Measurements from ENCODE around the gene MAP6D1.

The MAP6D1 gene

DNA sequence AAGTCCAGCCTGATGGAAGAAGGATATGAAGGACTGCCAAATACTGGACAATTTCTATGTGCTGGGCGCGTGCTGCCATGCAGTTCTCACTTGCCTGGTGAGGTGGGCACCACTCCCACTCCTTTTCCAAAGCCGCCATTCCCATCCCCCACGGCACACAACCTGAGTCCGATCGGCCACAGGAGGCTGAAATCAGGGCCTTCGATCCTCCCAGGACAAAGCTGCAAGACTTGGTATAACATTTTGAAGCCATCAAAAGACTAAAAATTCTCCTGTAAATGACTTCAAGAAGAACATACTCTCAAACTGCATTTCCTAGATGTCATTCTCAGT lies 3.1 kb upstream of the MAP6D1 start:
- TF ChIP-seq Cebpa-rat (IDR thresholded peaks at IDR 0.05): no peak
- Histone ChIP-seq H3K4me2 (no peak overlapping the region), H3K4me3 (no peak overlapping the region), H4K20me1 (peaks cover 20 to 78% (median 46%) of the 10 kb centered on the region in 11 experiments; a peak in 20 of 22 replicates), H3K36me3 (peaks cover 45 to 61% (median 56%) of the 10 kb centered on the region in 11 experiments), H3K4me1 (peaks cover 12 to 33% (median 22%) of the 10 kb centered on the region in 10 experiments), H3K27ac (no peak overlapping the region), H3K9ac (no peak overlapping the region), H3K9me3 (replicated peaks in 1 of 11) (no peaks in the 10 kb centered on the region), H3K27me3 (peaks cover 0 to 18% (median 8%) of the 10 kb centered on the region in 11 experiments; a peak in 11 of 22 replicates)

GRCh38 chr3:183827809-183828537 lies 2.6 kb upstream of the MAP6D1 start:
- Histone ChIP-seq H3K9me3 (replicated peaks in 1 of 11) (no peaks in the 10 kb centered on the region), H3K4me2 (no peak overlapping the region), H3K4me3 (no peak overlapping the region), H3K27me3 (peaks cover 0 to 23% (median 10%) of the 10 kb centered on the region in 11 experiments; a peak in 11 of 22 replicates), H3K27ac (no peak overlapping the region), H3K4me1 (peaks cover 16 to 38% (median 27%) of the 10 kb centered on the region in 10 experiments), H3K36me3 (peaks cover 40 to 56% (median 50%) of the 10 kb centered on the region in 11 experiments), H4K20me1 (peaks cover 20 to 73% (median 46%) of the 10 kb centered on the region in 11 experiments; a peak in 20 of 22 replicates), H3K9ac (no peak overlapping the region)
- TF ChIP-seq Cebpa-rat (IDR thresholded peaks at IDR 0.05): no peak

GRCh38 chr3:183826448-183827250 lies 1.3 kb upstream of the MAP6D1 start:
- Histone ChIP-seq H4K20me1 (peaks cover 20 to 76% (median 49%) of the 10 kb centered on the region in 11 experiments; a peak in 20 of 22 replicates), H3K27me3 (peaks cover 0 to 29% (median 10%) of the 10 kb centered on the region in 11 experiments; a peak in 11 of 22 replicates), H3K36me3 (peaks cover 33 to 44% (median 40%) of the 10 kb centered on the region in 11 experiments), H3K4me1 (peaks cover 16 to 41% (median 28%) of the 10 kb centered on the region in 10 experiments), H3K9ac (no peak overlapping the region), H3K9me3 (replicated peaks in 1 of 11) (no peaks in the 10 kb centered on the region), H3K4me2 (peak overlapping the region in 1 of 11 experiments; percentile 100; a peak in 2 of 22 replicates), H3K4me3 (no peak overlapping the region), H3K27ac (no peak overlapping the region)
- no peak for TF ChIP-seq Cebpa-rat (IDR thresholded peaks at IDR 0.05)

- Histone ChIP-seq H3K4me2 (peak overlapping the region; percentile 97 to 100 (median 100)), H4K20me1 (peaks cover 20 to 71% (median 44%) of the 10 kb centered on the region in 11 experiments; a peak in 20 of 22 replicates), H3K36me3 (peaks cover 17 to 26% (median 23%) of the 10 kb centered on the region in 11 experiments), H3K4me1 (peaks cover 16 to 41% (median 28%) of the 10 kb centered on the region in 10 experiments), H3K27ac (peak overlapping the region in 9 of 11 experiments; percentile 33 to 63 (median 60); a peak in 16 of 22 replicates), H3K9me3 (replicated peaks in 1 of 11) (no peaks in the 10 kb centered on the region), H3K27me3 (peaks cover 0 to 29% (median 10%) of the 10 kb centered on the region in 11 experiments; a peak in 11 of 22 replicates), H3K9ac (peak overlapping the region; percentile 67 to 86 (median 77)), H3K4me3 (peak overlapping the region; percentile 65 to 83 (median 74))
- TF ChIP-seq Cebpa-rat (IDR thresholded peaks at IDR 0.05): no peak
Observed at GRCh38 chr3:183824761-183825455, 469 bp downstream of the MAP6D1 start.

DNA sequence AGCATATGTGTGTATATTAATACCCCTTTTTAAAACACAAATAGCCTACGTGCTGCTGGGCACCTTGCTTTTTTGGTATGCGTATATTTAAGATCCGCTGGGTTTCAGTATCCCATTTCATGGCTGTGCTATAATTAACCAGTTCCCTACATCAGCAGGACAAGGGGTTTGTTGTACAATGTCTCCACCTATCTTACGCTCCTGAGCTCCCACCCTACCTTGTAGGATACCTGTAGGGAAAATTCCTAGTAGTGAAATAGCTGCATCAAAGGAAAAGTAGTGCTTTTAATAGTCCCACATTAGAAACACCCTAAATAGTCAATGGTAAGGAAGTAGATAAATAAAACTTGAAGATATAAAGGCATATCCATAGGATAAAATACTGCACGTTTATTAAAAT lies 1.4 kb downstream of the MAP6D1 start:
- Histone ChIP-seq H3K9me3 (replicated peaks in 1 of 11) (no peaks in the 10 kb centered on the region), H3K9ac (peak overlapping the region in 3 of 11 experiments; percentile 69 to 86 (median 75); a peak in 6 of 22 replicates), H4K20me1 (peaks cover 20 to 70% (median 41%) of the 10 kb centered on the region in 11 experiments; a peak in 20 of 22 replicates), H3K4me3 (peak overlapping the region in 9 of 10 experiments; percentile 65 to 83 (median 74); a peak in 16 of 20 replicates), H3K27me3 (peaks cover 0 to 29% (median 10%) of the 10 kb centered on the region in 11 experiments; a peak in 11 of 22 replicates), H3K4me2 (peak overlapping the region; percentile 97 to 100 (median 100)), H3K4me1 (peaks cover 16 to 41% (median 28%) of the 10 kb centered on the region in 10 experiments), H3K27ac (no peak overlapping the region), H3K36me3 (peaks cover 10 to 17% (median 13%) of the 10 kb centered on the region in 11 experiments; a peak in 20 of 22 replicates)
- no peak for TF ChIP-seq Cebpa-rat (IDR thresholded peaks at IDR 0.05)

DNA sequence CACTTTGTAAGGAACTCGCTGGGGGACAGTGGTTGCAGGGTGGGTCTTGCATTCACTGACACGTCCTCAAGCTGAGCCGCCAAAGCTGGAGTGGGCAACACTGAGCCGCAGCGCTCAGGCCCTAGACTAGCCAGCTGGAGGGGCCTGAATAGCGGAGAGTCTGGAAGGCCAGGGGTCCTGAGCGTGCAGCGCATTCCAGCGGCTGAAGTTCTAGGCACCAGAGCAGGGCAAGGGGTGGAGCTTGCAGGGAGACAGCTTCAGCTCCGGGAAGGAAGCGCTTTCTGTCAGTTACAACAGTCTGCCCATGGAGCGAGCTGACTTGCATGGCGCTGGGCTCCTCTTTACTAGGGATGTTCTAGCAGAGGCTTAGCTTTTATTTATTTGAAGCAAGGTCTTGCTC lies 2.7 kb downstream of the MAP6D1 start:
- Histone ChIP-seq H3K9me3 (replicated peaks in 1 of 11) (no peaks in the 10 kb centered on the region), H3K4me3 (no peak overlapping the region), H3K27me3 (peaks cover 0 to 29% (median 10%) of the 10 kb centered on the region in 11 experiments; a peak in 11 of 22 replicates), H4K20me1 (peaks cover 13 to 72% (median 35%) of the 10 kb centered on the region in 11 experiments; a peak in 20 of 22 replicates), H3K36me3 (peaks cover 0 to 4% (median under 1%) of the 10 kb centered on the region in 11 experiments; a peak in 4 of 22 replicates), H3K4me2 (peak overlapping the region in 4 of 11 experiments; percentile 12 to 100 (median 100); a peak in 1 of 22 replicates), H3K27ac (no peak overlapping the region), H3K4me1 (peaks cover 16 to 41% (median 28%) of the 10 kb centered on the region in 10 experiments), H3K9ac (no peak overlapping the region)
- no peak for TF ChIP-seq Cebpa-rat (IDR thresholded peaks at IDR 0.05)

DNA sequence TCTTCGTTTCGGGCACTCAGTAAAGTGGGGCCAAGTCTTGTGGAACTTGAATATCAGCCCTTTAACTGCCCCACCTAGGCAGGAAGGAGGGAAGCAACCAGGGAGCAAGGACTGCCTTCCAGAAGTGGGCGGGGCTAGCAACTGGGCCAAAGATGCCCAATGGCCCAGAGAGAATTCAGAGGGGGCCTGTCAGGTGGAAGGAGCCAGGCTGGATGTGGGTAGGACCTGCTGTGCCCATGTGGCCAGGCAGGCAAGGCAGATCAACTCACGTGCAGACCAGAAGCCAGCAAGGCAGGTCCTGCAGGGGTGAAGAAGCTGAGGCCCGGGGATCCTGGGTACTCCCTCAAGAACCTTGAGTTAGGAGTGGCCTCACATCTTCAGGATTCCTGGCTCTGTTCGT lies 5.5 kb downstream of the MAP6D1 start:
- peaks cover 16 to 21% (median 17%) of the 10 kb centered on the region in 10 experiments for H3K4me1 ChIP-seq
- H3K4me2 ChIP-seq: no peak overlapping the region
- H4K20me1 ChIP-seq: peaks cover 0 to 74% (median 21%) of the 10 kb centered on the region in 11 experiments; a peak in 18 of 22 replicates
- no peak for TF ChIP-seq Cebpa-rat (IDR thresholded peaks at IDR 0.05)
- no peak overlapping the region for H3K9ac ChIP-seq
- H3K9me3 ChIP-seq (replicated peaks in 1 of 11): no peaks in the 10 kb centered on the region
- peaks cover 0 to 24% (median 10%) of the 10 kb centered on the region in 11 experiments; a peak in 11 of 22 replicates for H3K27me3 ChIP-seq
- H3K4me3 ChIP-seq: no peak overlapping the region
- peaks cover 3 to 23% (median 16%) of the 10 kb centered on the region in 11 experiments; a peak in 14 of 22 replicates for H3K36me3 ChIP-seq
- no peak overlapping the region for H3K27ac ChIP-seq

Data from BLaER1 treated with 17β-estradiol and CSF1 and Interleukin-3, amounts not matched to agents 10 nM and 100 nM (cell line).